ENCODE results near the gene ATP11A.

The ATP11A gene

GRCh38 chr13:112733112-112733511 lies 43.3 kb downstream of the ATP11A start:
- no peak for TF ChIP-seq CTCF (conservative IDR thresholded peaks at IDR 0.05; ENCODE audit: low read length)
- H3K4me3 ChIP-seq (ENCODE audit: low read length) = no peak overlapping the region
- DNase-seq (ENCODE audit: low read depth) = no peak

- TF ChIP-seq CTCF (conservative IDR thresholded peaks at IDR 0.05; ENCODE audit: low read length) = no peak
- DNase-seq (ENCODE audit: low read depth) = no peak
- H3K4me3 ChIP-seq (ENCODE audit: low read length) = no peak overlapping the region
Measured at GRCh38 chr13:112733661-112734379, 44.0 kb downstream of the ATP11A start.

GRCh38 chr13:112734696-112735547 lies 45.1 kb downstream of the ATP11A start:
- peak; percentile 66 for DNase-seq (ENCODE audit: low read depth)
- TF ChIP-seq CTCF (conservative IDR thresholded peaks at IDR 0.05; ENCODE audit: low read length) = no peak
- H3K4me3 ChIP-seq (ENCODE audit: low read length) = no peak overlapping the region

GRCh38 chr13:112735791-112736190 lies 46.0 kb downstream of the ATP11A start:
- DNase-seq (ENCODE audit: low read depth) = no peak
- H3K4me3 ChIP-seq (ENCODE audit: low read length) = no peak overlapping the region
- no peak for TF ChIP-seq CTCF (conservative IDR thresholded peaks at IDR 0.05; ENCODE audit: low read length)

- DNase-seq (ENCODE audit: low read depth) = no peak
Measured at GRCh38 chr13:112737294-112737693, 47.5 kb downstream of the ATP11A start.

GRCh38 chr13:112738606-112739005 lies 48.8 kb downstream of the ATP11A start:
- DNase-seq (ENCODE audit: low read depth) = no peak
- no peak for TF ChIP-seq CTCF (conservative IDR thresholded peaks at IDR 0.05; ENCODE audit: low read length)

More at GRCh38 chr13:112737294-112737693, 47.5 kb downstream of the ATP11A start:
- no peak overlapping the region for H3K4me3 ChIP-seq (ENCODE audit: low read length)
- TF ChIP-seq CTCF (conservative IDR thresholded peaks at IDR 0.05; ENCODE audit: low read length) = no peak

More at GRCh38 chr13:112738606-112739005, 48.8 kb downstream of the ATP11A start:
- no peak overlapping the region for H3K4me3 ChIP-seq (ENCODE audit: low read length)
